GDM1 (cell line): ENCODE data around the gene TRIM17.

ENCODE experiments used
- DNase-seq: peaks from one replicate; lab custom pipeline; 2025; lab: John Stamatoyannopoulos, UW

The TRIM17 gene

GRCh38 chr1:228366866-228367741 is 49.6 kb downstream of the TRIM17 start:
- no peak for DNase-seq

- DNase-seq = no peak
These were observed 50.4 kb downstream of the TRIM17 start for GRCh38 chr1:228366062-228366865.

- no peak for DNase-seq
These were observed 51.2 kb downstream of the TRIM17 start for GRCh38 chr1:228365271-228366061.

GRCh38 chr1:228364706-228365213 is 51.9 kb downstream of the TRIM17 start:
- DNase-seq = no peak

DNA sequence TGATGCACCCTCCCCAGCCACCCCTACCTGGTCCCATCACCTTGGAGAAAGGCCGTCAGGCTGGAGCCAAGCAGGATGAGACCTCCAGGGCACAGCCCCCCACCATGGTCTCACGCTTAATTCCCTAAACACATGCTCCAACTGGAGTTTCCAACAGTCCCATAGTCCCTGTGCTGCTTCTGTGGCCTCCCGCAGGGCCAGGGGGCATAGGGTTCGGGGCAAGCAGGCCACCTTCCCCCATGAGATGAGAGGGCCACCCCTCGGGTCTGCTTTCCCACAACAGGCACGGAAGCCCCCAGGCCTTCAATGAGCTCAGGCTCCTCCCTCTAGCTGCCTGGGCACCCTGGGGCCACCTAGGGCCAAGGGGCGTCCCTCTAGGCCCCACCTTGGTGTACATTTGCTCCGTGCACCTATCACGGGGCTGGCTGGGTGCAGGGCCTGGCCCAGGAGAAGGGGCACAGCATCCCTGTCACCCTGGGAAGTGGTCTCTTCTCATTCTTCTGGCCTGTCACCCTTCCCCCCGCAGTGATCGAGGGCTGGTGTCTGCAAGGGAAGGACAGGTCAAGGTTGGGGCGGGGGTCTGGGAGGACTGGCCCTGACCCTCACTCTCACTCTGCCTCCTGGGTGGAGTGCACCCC is 52.5 kb downstream of the TRIM17 start:
- no peak for DNase-seq

DNA sequence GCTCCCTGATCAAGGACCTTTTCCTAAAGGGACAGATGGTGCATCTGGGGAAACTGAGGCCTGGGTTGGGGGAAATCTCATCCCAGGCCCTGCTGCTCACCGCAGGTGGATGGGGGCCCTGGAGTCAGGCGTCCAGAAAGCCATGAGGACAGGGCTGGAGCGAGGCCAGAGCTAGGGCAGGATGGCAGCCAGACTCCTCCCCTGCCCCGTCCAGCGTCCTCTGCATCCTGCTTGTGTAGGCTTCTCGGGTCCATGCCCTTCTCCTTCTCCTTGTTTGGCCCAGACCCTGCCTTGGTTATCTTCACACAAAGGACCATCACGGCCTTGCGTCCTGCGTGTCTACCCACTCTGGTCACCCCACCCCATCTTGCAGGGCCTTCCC is 53.0 kb downstream of the TRIM17 start:
- DNase-seq = no peak

DNA sequence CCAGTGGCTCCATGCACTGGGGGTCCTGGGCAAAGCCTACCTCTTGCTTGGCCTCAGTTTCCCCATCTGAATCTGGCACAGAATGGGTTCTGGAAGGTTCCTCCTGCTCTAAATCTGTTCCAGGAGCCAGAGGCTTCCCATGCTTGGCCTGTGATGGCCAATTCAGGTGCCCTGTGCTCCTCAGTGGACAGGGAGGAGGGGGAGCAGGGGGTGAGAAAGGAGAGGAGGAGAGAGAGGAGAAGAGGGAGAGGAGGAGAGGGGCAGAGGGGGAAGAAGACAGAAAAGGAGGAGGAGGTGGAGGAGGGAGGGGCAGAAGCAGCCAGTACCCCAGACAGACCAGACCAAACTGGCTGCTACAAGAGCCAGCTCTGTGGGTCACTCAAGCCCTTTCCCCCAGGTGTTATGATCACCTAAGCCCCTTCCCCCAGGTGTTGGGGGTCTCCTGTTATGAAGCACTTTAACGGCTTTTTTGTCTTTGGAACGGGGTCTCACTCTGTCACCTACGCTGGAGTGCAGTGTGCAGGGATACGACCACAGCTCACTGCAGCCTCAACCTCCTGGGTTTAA is 53.7 kb downstream of the TRIM17 start:
- DNase-seq = no peak

GRCh38 chr1:228362141-228362883 is 54.3 kb downstream of the TRIM17 start:
- no peak for DNase-seq

DNA sequence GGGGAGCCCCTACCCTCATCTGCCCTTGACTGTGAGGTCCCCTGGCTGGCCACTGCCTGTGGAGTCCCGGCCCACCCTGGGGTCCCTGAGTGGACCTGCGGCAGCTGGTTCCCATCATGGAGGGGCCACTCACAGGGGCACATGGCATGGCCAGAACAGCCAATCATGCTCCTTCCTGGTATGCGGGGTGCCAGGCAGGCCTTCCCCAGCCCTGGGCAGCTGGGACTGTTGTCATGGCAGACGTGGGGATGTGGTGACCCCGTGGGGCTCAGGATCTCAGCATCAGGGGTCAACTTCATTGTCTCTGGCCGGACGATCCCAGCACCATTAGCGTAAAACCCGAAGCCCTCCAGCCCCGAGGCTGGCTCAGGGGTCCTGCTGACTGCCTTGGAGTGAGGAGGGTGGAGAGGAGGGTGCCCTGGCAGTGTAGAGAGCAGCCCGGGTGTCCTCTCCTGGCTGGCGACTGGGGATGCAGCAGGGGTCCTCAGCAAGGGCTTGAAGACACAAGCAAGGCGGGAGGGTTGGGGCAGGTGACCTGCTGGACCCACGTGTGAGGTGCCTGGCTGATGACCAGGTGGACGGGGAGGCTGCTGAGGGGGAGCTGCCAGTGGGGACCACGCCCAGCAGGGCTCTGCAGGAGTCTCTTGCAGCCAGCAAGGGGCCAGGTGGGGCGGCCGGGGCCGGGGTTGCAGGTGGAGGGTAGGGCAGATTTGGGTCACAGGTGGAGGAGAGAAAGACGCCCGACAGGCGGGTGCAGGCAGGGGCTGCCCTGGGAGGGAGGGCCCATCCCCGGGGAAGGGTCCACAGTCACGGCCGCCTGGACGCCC is 55.1 kb downstream of the TRIM17 start:
- no peak for DNase-seq

DNA sequence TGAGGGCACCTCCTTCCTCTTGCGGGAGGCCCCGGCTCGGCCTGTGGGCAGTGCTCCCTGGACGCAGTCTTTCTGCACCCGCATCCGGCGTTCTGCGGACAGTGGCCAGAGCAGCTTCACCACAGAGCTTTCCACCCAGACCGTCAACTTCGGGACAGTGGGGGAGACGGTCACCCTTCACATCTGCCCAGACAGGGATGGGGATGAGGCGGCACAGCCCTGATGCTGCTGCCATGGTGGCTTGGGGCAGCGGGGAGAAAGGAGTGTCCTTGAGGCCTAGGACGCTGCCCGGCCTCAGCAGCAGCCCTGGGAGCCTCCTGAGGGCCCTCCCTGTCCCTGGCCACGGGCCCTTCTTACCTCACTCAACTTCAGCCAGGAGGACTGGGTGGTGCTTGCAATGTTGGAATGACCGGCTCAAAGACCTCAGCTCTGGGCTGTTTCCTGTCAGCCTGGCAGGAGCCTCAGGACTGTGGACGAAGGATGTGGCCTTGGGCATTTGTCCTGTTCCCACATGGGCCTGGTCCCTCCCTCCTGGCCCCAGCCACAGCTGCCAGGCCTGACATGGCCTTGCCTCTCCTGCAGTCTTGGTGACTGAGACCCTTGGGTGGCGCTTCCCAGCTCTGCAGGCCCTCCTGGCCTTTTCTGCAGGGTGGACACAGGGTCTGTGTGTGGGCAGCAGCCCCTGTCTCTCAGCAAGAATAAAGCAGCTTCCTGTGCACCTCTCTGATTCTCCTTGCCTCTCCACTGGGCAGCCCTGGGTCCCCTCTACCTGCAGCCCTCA is 55.9 kb downstream of the TRIM17 start:
- DNase-seq = no peak

DNA sequence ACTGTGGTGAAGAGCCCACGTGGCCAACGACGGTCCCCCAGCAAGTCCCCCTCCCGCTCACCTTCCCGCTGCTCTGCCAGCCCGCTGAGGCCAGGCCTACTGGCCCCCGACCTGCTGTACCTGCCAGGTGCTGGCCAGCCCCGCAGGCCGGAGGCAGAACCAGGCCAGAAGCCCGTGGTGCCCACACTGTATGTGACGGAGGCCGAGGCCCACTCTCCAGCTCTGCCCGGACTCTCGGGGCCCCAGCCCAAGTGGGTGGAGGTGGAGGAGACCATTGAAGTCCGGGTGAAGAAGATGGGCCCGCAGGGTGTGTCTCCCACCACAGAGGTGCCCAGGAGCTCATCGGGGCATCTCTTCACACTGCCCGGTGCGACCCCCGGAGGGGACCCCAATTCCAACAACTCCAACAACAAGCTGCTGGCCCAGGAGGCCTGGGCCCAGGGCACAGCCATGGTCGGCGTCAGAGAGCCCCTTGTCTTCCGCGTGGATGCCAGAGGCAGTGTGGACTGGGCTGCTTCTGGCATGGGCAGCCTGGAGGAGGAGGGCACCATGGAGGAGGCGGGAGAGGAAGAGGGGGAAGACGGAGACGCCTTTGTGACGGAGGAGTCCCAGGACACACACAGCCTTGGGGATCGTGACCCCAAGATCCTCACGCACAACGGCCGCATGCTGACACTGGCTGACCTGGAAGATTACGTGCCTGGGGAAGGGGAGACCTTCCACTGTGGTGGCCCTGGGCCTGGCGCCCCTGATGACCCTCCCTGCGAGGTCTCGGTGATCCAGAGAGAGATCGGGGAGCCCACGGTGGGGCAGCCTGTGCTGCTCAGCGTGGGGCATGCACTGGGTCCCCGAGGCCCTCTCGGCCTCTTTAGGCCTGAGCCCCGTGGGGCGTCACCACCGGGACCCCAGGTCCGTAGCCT is 56.8 kb downstream of the TRIM17 start:
- no peak for DNase-seq

GRCh38 chr1:228358764-228359612 is 57.7 kb downstream of the TRIM17 start:
- no peak for DNase-seq

DNA sequence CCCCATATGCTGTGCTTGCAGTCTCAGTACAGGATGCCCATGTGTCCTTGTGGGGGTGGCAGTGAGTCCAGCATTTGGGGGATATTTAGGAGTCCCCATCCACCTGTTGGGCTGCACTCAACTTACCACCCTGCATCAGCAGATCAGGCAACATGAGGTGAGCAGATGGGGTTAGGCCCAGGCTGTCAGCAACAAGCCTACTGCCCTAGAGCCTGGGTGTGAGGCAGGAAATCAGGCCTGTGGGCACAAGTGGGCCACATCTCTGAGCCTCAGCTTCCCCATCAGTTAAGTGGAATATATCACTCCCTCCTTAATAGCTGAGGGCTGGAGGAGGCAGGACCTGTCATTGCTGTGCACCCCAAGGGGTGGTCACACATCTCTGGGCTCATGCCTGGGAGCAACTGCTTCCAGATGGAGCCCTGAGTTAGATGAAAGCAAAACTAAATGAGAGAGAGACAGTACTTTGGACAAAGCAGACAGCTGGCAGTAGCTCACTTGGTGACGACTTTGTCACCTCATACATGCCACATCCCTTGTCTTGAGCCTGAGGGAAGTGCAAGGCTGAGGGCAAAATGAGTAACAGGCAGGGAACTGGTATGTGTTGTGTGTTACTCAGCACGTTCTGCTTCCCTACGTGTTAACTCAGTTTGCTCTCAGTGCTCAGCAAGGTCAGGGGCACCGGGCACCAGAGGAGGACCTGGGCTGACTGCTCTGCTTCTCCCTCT is 58.5 kb downstream of the TRIM17 start:
- DNase-seq = no peak
